HCT116 (cell line): ENCODE measurements around the gene AK4. TPM values are rescaled to one million over a fixed set of nuclear protein-coding genes. Genes with fewer than 3 reads are reported as not detected.
"Not testable (repeated sequence)": the region's sequence is repeated elsewhere in the genome, so short reads cannot be mapped to it uniquely, and the experiment has no call there.

ENCODE experiments used
- ATAC-seq: fragments of 200-7000 bp; cut with Tn5 transposase; 2 replicates; pipeline ENCODE4 v1.9.1; 2020; ENCODE audit warnings: mild to moderate bottlenecking, moderate library complexity
- Bru-seq: library from RNA; stranded (reverse); fragments of 400-500 nt; gene quantifications from one replicate; lab custom pipeline; 2021; lab: Mats Ljungman, UMichigan
- BruChase-seq, 2 experiments: library from RNA; stranded (reverse); fragments of 400-500 nt; gene quantifications; one replicate each; lab custom pipeline; 2021; lab: Mats Ljungman, UMichigan
- BruUV-seq: library from RNA; stranded (reverse); fragments of 400-500 nt; replicated peaks from 2 replicates; lab custom pipeline; 2021; lab: Mats Ljungman, UMichigan
- CTCF ChIA-PET: fragments of 300-600 bp; sonication (Branson Sonifier 250); formaldehyde crosslinking; loops from one replicate; lab custom pipeline; 2021; ENCODE audit warnings: antibody characterized with exemption; lab: Charles Lee
- POLR2A ChIA-PET: fragments of 300-600, 350-600 bp; sonication (Branson Sonifier 250); formaldehyde crosslinking; loops from one replicate; lab custom pipeline; 2021; ENCODE audit warnings: antibody characterized with exemption; lab: Charles Lee
- RAD21 ChIA-PET, 2 experiments: fragments of 300-600 bp; sonication (Branson Sonifier 250); formaldehyde crosslinking; loops; one replicate each; lab custom pipeline; 2023; ENCODE audit warnings: low total read pairs in 2 of 2; ENCODE audit not compliant: uncharacterized antibody in 2 of 2, unreplicated experiment in 2 of 2, low non-redundant PET in 1 of 2; lab: Charles Lee
- DNase-seq: peaks from one replicate; pipeline ENCODE4 v3.0.0-alpha.2; 2010; ENCODE audit warnings: low read depth, low spot score
- H2AFZ ChIP-seq: fragments of 200-600 bp; shearing (Covaris generic), sonication (generic); 2 replicates; pipeline ENCODE4 v1.6.1; 2017; ENCODE audit warnings: low read depth, mixed run types, mixed read lengths, antibody characterized with exemption, low read length; ENCODE audit not compliant: poor library complexity, severe bottlenecking
- H3K27ac ChIP-seq: 2 replicates; pipeline ENCODE4 v1.5.1; 2012; ENCODE audit warnings: low read depth, low read length
- H3K27me3 ChIP-seq: fragments of 200-600 bp; sonication (generic); 2 replicates; pipeline ENCODE4 v1.6.1; 2016; ENCODE audit warnings: mixed run types, low read length, mixed read lengths; ENCODE audit not compliant: insufficient read depth
- H3K36me3 ChIP-seq, 2 experiments: fragments of 200-500 bp in 1 of 2; fragments of 200-600 bp in 1 of 2; sonication (Bioruptor generic) in 1 of 2; sonication (generic) in 1 of 2; 2 replicates each; pipeline versions ENCODE4 v1.5.1 to v1.6.1; 2014 to 2016; ENCODE audit warnings: low read length in 2 of 2, inconsistent platforms in 1 of 2, mixed read lengths in 1 of 2, mixed run types in 1 of 2; ENCODE audit not compliant: insufficient read depth in 2 of 2, control insufficient read depth in 1 of 2
- H3K4me1 ChIP-seq, 2 experiments: fragments of 200-600 bp in 1 of 2; sonication (generic) in 1 of 2; 2 replicates each; pipeline versions ENCODE4 v1.5.1 to v1.6.1; 2012 to 2017; ENCODE audit warnings: low read length in 2 of 2, inconsistent platforms in 1 of 2, mild to moderate bottlenecking in 1 of 2, mixed read lengths in 1 of 2, mixed run types in 1 of 2, moderate library complexity in 1 of 2; ENCODE audit not compliant: insufficient read depth in 2 of 2, control insufficient read depth in 1 of 2
- H3K4me2 ChIP-seq: fragments of 200-600 bp; sonication (generic); 2 replicates; pipeline ENCODE4 v1.6.1; 2017; ENCODE audit warnings: mixed run types, low read length, mixed read lengths
- H3K4me3 ChIP-seq, 2 experiments: fragments of 200-600 bp in 1 of 2; sonication (generic) in 1 of 2; replicated peaks in 1 of 2; 2 replicates each; pipeline ENCODE4 v1.5.1; 2011 to 2016; ENCODE audit warnings: low read length in 2 of 2, control low read depth in 1 of 2, low read depth in 1 of 2, mild to moderate bottlenecking in 1 of 2, mixed read lengths in 1 of 2, mixed run types in 1 of 2
- H3K79me2 ChIP-seq: fragments of 200-600 bp; sonication (generic); 2 replicates; pipeline ENCODE4 v1.6.1; 2017; ENCODE audit warnings: mild to moderate bottlenecking, mixed run types, low read length, moderate library complexity, mixed read lengths; ENCODE audit not compliant: insufficient read depth
- H3K9ac ChIP-seq: fragments of 200-600 bp; sonication (generic); 2 replicates; pipeline ENCODE4 v1.6.1; 2016; ENCODE audit warnings: low read length, mixed read lengths
- H3K9me2 ChIP-seq: fragments of 200-600 bp; sonication (generic), shearing (Covaris generic); 2 replicates; pipeline ENCODE4 v1.6.1; 2017; ENCODE audit warnings: mixed run types, mild to moderate bottlenecking, moderate library complexity; ENCODE audit not compliant: insufficient read depth
- H3K9me3 ChIP-seq, 2 experiments: fragments of 200-500 bp in 1 of 2; fragments of 200-600 bp in 1 of 2; sonication (Bioruptor generic) in 1 of 2; sonication (generic) in 1 of 2; 2 replicates each; pipeline ENCODE4 v1.6.1; 2014 to 2017; ENCODE audit warnings: low read length in 2 of 2, mixed read lengths in 2 of 2, inconsistent platforms in 1 of 2, low read depth in 1 of 2, mild to moderate bottlenecking in 1 of 2, mixed run types in 1 of 2, moderate library complexity in 1 of 2; ENCODE audit not compliant: control insufficient read depth in 1 of 2, insufficient read depth in 1 of 2
- H4K20me1 ChIP-seq: fragments of 200-600 bp; sonication (generic), shearing (Covaris generic); 2 replicates; pipeline ENCODE4 v1.6.1; 2017; ENCODE audit warnings: mixed run types, mild to moderate bottlenecking, moderate library complexity; ENCODE audit not compliant: insufficient read depth
- EGR1 ChIP-seq: IDR thresholded peaks from 2 replicates; pipeline ENCODE4 v1.6.1; 2012; ENCODE audit warnings: low read depth
- ELF1 ChIP-seq: IDR thresholded peaks from 2 replicates; pipeline ENCODE4 v1.6.1; 2012; ENCODE audit warnings: low read depth, borderline replicate concordance
- MAX ChIP-seq: IDR thresholded peaks from 2 replicates; pipeline ENCODE4 v1.6.1; 2012
- POLR2A ChIP-seq: IDR thresholded peaks from 2 replicates; pipeline ENCODE4 v1.7.0; 2011; ENCODE audit warnings: borderline replicate concordance; ENCODE audit not compliant: insufficient read depth, insufficient read length; ENCODE audit errors: extremely low read depth
- SIN3A ChIP-seq: IDR thresholded peaks from 2 replicates; pipeline ENCODE4 v1.6.1; 2012; ENCODE audit warnings: low read depth
- intact Hi-C: fragments of 100-400 bp; cut with micrococcal nuclease; formaldehyde crosslinking; loops from 2 replicates; pipeline ENCODE4 v1.10.0; 2022
- long read RNA-seq: library from polyadenylated mRNA; unstranded; transcript quantifications from one replicate; pipeline ENCODE4 v2.0.0, GENCODE V29; 2021; ENCODE audit not compliant: unreplicated experiment
- polyA plus RNA-seq: library from polyadenylated mRNA; unstranded; fragments of >200 nt; gene quantifications from 2 replicates; pipeline ENCODE4 v1.2.1, GENCODE V29; 2012; ENCODE audit warnings: missing spikeins
- total RNA-seq: library from RNA; stranded (reverse); gene quantifications from one replicate; pipeline ENCODE4 v1.2.1, GENCODE V29; 2021; ENCODE audit not compliant: unreplicated experiment

Gene AK4
- total RNA-seq (51.5 TPM), Bru-seq, nascent RNA (percentile 72 among the genes with signal in this experiment), BruChase-seq, experiment 1, labeled RNA remaining after a 6-hour chase (percentile 73 among the genes with signal in this experiment), BruChase-seq, experiment 2, labeled RNA remaining after a 2-hour chase (percentile 67 among the genes with signal in this experiment)
- 42.9 and 53.4 TPM in 2 replicates for polyA plus RNA-seq
- long read RNA-seq, full-length matches to known transcripts = 41 of 52 reads
- long read RNA-seq, partial matches to known transcripts = 1 of 52 reads
- long read RNA-seq, other reads (novel, unspliced or antisense) = 10 of 52 reads

- CTCF ChIA-PET, H4K20me1 ChIP-seq, H3K9me3 ChIP-seq, BruUV-seq, H3K36me3 ChIP-seq, H3K27me3 ChIP-seq, H3K9me2 ChIP-seq, POLR2A ChIA-PET, DNase-seq, RAD21 ChIA-PET: not testable (repeated sequence)
- Histone ChIP-seq H3K9ac (peak within 1 kb of the TSS; percentile 82), H2AFZ (peak within 1 kb of the TSS; percentile 74), H3K27ac (peak within 1 kb of the TSS; percentile 68), H3K4me3 (peak within 1 kb of the TSS; percentile 70 to 87), H3K4me1 (peaks cover 9 to 31% of the 10 kb centered on the region in 2 experiments), H3K4me2 (peak within 1 kb of the TSS; percentile 96), H3K79me2 (peaks cover 42% of the 10 kb centered on the region)
- intact Hi-C loops = loop anchor here (10.0 kb wide), 1 partner anchor 83 kb away; no protein-coding TSS in a partner anchor
- ATAC-seq = peak; percentile 68
- TF ChIP-seq SIN3A (peak; percentile 43; the same call in 1 of the 2 replicates), POLR2A (peak; percentile 19)
These were observed at the start of gene AK4 for GRCh38 chr1:65148178-65148547. AK4 (plus strand) TSS chr1:65148203; CDS start chr1:65148408, 205 bp downstream.

- Histone ChIP-seq H3K4me1 (peaks cover 0 to 8% of the 10 kb centered on the region in 2 experiments; a peak in 1 of 4 replicates), H3K9ac (no peak overlapping the region), H2AFZ (no peak overlapping the region), H3K36me3 (no peaks in the 10 kb centered on the region), H3K27me3 (no peaks in the 10 kb centered on the region), H3K79me2 (no peaks in the 10 kb centered on the region), H4K20me1 (no peaks in the 10 kb centered on the region), H3K4me3 (no peak overlapping the region), H3K4me2 (no peak overlapping the region), H3K27ac (no peak overlapping the region), H3K9me2 (no peaks in the 10 kb centered on the region), H3K9me3 (no peaks in the 10 kb centered on the region)
- intact Hi-C loops = no loop called here
- TF ChIP-seq MAX = no peak
- no peak for TF ChIP-seq EGR1
- no peak for TF ChIP-seq POLR2A
- no peak for TF ChIP-seq ELF1
- ChIA-PET RAD21 (no interaction called here), POLR2A (no interaction called here), CTCF (no interaction called here)
- no TSS peak for BruUV-seq
- ATAC-seq = no peak
- DNase-seq = no peak
These were observed 44.2 kb upstream of the AK4 start for GRCh38 chr1:65103807-65104206.
